GM21423 (cell line): ENCODE data around the gene CSNK1G3.
"Not testable (repeated sequence)": the region's sequence is repeated elsewhere in the genome, so short reads cannot be mapped to it uniquely, and the experiment has no call there.

Experiments used
- ATAC-seq: cut with Tn5 transposase; IDR thresholded peaks from one replicate; pipeline ENCODE4 v1.9.1; 2021; ENCODE audit warnings: mild to moderate bottlenecking, moderate library complexity; ENCODE audit not compliant: unreplicated experiment

CSNK1G3 gene

GRCh38 chr5:123636006-123636405, 124.0 kb downstream of the CSNK1G3 start:
- no peak for ATAC-seq

- not testable (repeated sequence) for ATAC-seq
These were observed 125.1 kb downstream of the CSNK1G3 start for GRCh38 chr5:123637028-123637427.

- ATAC-seq = no peak
These were observed 127.3 kb downstream of the CSNK1G3 start for GRCh38 chr5:123639244-123639643.

GRCh38 chr5:123645024-123645603, 133.1 kb downstream of the CSNK1G3 start:
- ATAC-seq = no peak

GRCh38 chr5:123647066-123647465, 135.1 kb downstream of the CSNK1G3 start:
- no peak for ATAC-seq

GRCh38 chr5:123651234-123651633, 139.3 kb downstream of the CSNK1G3 start:
- no peak for ATAC-seq

GRCh38 chr5:123659011-123659410, 147.0 kb downstream of the CSNK1G3 start:
- ATAC-seq = no peak

GRCh38 chr5:123659495-123659894, 147.5 kb downstream of the CSNK1G3 start:
- no peak for ATAC-seq

- ATAC-seq = no peak
These were observed 153.0 kb downstream of the CSNK1G3 start for GRCh38 chr5:123664961-123665360.

GRCh38 chr5:123665822-123666371, 153.9 kb downstream of the CSNK1G3 start:
- no peak for ATAC-seq
